ENCODE results near the gene DLGAP4. TPM values are rescaled to one million over a fixed set of nuclear protein-coding genes. Genes with fewer than 3 reads are reported as not detected.

The DLGAP4 gene
- total RNA-seq, 3 donors from 2014 or later = 22.0 to 26.9 (median 24.0) TPM

GRCh38 chr20:36465109-36466080 is 159.3 kb downstream of the DLGAP4 start:
- H3K4me3 ChIP-seq = no peak overlapping the region
- intact Hi-C loops (cut with DNase I; ENCODE audit: low total_unique reads) = no loop called here
- H3K27ac ChIP-seq = peak overlapping the region; percentile 90 to 92
- no peak for DNase-seq (ENCODE audit: low spot score in 2 of 2)
- no peaks in the 10 kb centered on the region for H3K9me3 ChIP-seq
- H3K27me3 ChIP-seq = no peaks in the 10 kb centered on the region
- TF ChIP-seq POLR2A (IDR thresholded peaks at IDR 0.05) (no peak), POLR2AphosphoS5 (IDR thresholded peaks at IDR 0.05) (no peak), CTCF (IDR thresholded peaks at IDR 0.05) (no peak)
- peaks cover 13 to 43% of the 10 kb centered on the region in 2 donors for H3K4me1 ChIP-seq
- no peaks in the 10 kb centered on the region for H3K36me3 ChIP-seq

DNA sequence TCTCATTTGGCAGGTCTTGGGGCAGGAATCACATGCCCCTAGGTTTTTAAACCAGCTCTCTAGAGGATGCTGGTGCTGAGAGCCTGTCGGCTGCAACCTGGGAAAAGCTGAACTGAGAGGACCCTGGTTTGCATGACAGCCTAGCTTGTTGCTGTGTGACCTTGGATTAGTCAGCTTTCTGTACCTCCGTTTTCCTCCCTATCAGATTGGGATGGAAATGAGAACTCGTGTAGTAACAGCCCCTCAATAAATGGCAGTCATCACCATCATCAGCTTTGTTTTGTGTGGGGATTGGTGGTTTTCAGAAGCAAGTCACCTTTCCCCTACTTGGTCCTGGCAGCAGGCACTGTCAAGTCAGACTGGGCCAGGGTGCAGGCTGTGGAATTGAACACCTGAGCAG is 159.9 kb downstream of the DLGAP4 start:
- Histone ChIP-seq H3K9me3 (no peaks in the 10 kb centered on the region), H3K4me3 (no peak overlapping the region), H3K4me1 (peaks cover 13 to 43% of the 10 kb centered on the region in 2 donors), H3K27ac (peak overlapping the region; percentile 90 to 92), H3K27me3 (no peaks in the 10 kb centered on the region), H3K36me3 (no peaks in the 10 kb centered on the region)
- no peak for TF ChIP-seq POLR2A (IDR thresholded peaks at IDR 0.05)
- TF ChIP-seq POLR2AphosphoS5 (IDR thresholded peaks at IDR 0.05) = no peak
- no peak for TF ChIP-seq CTCF (IDR thresholded peaks at IDR 0.05)
- intact Hi-C loops (cut with DNase I; ENCODE audit: low total_unique reads) = no loop called here
- DNase-seq (ENCODE audit: low spot score in 2 of 2) = no peak

DNA sequence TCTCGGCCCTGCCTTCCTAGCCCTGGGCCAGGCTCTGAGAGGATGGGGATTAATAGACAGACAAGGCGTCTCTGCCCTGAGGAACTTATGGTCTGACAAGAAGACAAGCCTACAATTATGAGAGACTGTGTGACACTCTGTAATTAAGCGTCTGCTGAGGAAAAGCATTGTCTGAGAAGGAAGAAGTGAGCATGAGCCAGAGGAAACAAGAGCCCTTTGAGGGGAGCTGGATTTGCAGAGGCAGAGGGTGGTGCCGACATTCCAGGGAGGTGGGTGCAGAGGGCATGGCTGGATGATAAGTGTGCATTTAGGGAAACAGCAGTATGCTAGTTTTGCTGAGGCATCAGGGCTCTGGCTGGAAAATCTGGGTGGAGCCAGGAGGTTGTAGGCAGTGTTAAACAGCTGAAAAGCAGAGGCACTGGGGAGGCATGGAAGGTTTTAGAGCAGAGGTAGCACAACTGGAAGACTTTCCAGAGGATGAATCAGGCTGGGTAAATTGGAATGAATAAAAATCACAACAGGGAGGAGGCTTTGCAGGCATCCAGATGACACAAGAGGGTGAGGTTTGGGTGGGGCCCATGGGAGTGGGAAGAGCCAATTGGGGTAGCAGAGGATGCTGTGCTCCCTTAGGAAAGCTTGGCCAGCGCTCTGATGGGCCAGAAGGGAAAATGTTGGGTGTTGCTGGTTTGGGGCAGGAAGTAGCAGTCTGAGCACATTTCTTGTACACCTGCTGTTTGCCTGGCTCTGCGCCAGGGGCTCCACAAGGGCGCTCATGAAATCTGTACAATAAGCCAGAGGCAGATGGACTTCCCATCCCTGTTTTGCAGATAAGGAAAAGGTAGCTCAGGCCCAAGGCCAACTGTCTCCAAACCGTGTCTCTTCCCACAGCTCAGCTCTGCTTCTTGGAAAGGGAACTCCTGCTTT is 161.2 kb downstream of the DLGAP4 start:
- Histone ChIP-seq H3K27ac (peak overlapping the region; percentile 90 to 92), H3K36me3 (no peaks in the 10 kb centered on the region), H3K4me3 (no peak overlapping the region), H3K4me1 (peaks cover 13 to 43% of the 10 kb centered on the region in 2 donors), H3K27me3 (no peaks in the 10 kb centered on the region), H3K9me3 (no peaks in the 10 kb centered on the region)
- intact Hi-C loops (cut with DNase I; ENCODE audit: low total_unique reads) = no loop called here
- TF ChIP-seq CTCF (IDR thresholded peaks at IDR 0.05) = no peak
- TF ChIP-seq POLR2AphosphoS5 (IDR thresholded peaks at IDR 0.05) = no peak
- TF ChIP-seq POLR2A (IDR thresholded peaks at IDR 0.05) = no peak
- DNase-seq (ENCODE audit: low spot score in 2 of 2) = no peak

DNA sequence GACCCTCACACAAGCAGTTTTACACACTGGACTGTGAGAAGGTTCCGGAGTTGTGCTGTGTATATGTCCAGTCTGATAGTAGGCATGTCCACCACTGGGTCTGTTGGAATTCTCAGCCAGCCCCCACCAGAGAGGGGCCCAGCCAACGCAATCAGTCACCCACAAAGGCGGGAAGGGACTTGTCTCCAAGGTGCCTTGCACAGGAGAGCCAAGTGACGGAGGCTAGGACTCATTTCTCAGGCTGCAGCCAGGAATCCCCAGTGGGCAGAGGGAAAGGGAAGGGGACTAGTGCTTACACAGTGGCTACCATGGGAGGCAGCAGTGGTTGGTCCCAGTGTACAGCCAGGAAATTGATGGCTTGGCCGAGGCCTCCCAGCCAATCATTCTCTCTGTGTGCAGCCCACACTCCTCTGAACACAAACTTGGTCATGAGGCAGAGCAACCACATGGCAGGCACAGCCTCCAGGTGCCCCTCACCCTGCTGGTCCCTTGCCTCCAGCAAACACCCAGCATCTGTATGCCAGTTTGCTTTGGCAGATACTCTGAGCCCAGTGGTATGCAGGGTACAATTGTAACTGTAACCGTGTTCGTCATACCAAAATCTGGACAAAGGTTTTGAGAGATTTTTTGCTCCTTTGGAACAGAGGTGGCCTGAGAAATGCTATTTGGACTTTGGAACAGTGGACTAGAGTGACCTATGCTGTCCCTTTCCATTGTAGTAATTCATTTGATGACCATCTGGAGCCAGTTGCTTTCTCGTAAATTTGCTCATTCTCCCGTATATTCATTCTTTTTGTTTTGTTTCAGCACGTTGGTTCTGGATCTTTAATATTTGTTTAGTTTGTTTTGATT is 162.2 kb downstream of the DLGAP4 start:
- Histone ChIP-seq H3K4me1 (peaks cover 13 to 54% of the 10 kb centered on the region in 2 donors), H3K36me3 (no peaks in the 10 kb centered on the region), H3K27me3 (no peaks in the 10 kb centered on the region), H3K4me3 (no peak overlapping the region), H3K27ac (peak overlapping the region; percentile 90 to 92), H3K9me3 (no peaks in the 10 kb centered on the region)
- DNase-seq (ENCODE audit: low spot score in 2 of 2) = no peak
- intact Hi-C loops (cut with DNase I; ENCODE audit: low total_unique reads) = no loop called here
- TF ChIP-seq CTCF (IDR thresholded peaks at IDR 0.05) = no peak
- no peak for TF ChIP-seq POLR2A (IDR thresholded peaks at IDR 0.05)
- no peak for TF ChIP-seq POLR2AphosphoS5 (IDR thresholded peaks at IDR 0.05)

Data from breast epithelium (tissue), 4 donors.